ENCODE data around the gene RBFOX2. TPM values are rescaled to one million over a fixed set of nuclear protein-coding genes. Genes with fewer than 3 reads are reported as not detected.

RBFOX2 gene
- total and polyA plus RNA-seq, 2 experiments from 2014 or later = 88.8 to 131 TPM

- H3K27ac Mint-ChIP-seq = no peak overlapping the region; the same call in 1 of the 2 replicates
- Histone ChIP-seq H3F3A (replicated peaks; ENCODE audit: low read depth) (no peaks in the 10 kb centered on the region), H3K9me2 (ENCODE audit: insufficient read depth) (no peaks in the 10 kb centered on the region), H3K4me2 (no peak overlapping the region), H2AFZ (no peak overlapping the region), H3K4me1 (ENCODE audit: insufficient read depth) (no peaks in the 10 kb centered on the region; the same call in 1 of the 2 replicates), H3K27ac (ENCODE audit: low read depth) (no peak overlapping the region), H3K79me2 (replicated peaks; ENCODE audit: insufficient read depth) (peaks cover 62% of the 10 kb centered on the region), H3K36me3 (ENCODE audit: insufficient read depth) (no peaks in the 10 kb centered on the region), H4K20me1 (replicated peaks; ENCODE audit: insufficient read depth) (peaks cover 3% of the 10 kb centered on the region; the same call in 1 of the 2 replicates), H3K27me3 (ENCODE audit: insufficient read depth) (no peaks in the 10 kb centered on the region), H3K4me3 (no peak overlapping the region)
- TF ChIP-seq ZNF331 (CRISPR knock-in tag; IDR thresholded peaks at IDR 0.05; ENCODE audit: low read depth) (no peak), STAT1 (IDR thresholded peaks at IDR 0.05; ENCODE audit: unreplicated experiment) (no peak), EZH2 (IDR thresholded peaks at IDR 0.05; ENCODE audit: low read depth, unreplicated experiment) (no peak)
- TF ChIP-seq, protein P1, sequence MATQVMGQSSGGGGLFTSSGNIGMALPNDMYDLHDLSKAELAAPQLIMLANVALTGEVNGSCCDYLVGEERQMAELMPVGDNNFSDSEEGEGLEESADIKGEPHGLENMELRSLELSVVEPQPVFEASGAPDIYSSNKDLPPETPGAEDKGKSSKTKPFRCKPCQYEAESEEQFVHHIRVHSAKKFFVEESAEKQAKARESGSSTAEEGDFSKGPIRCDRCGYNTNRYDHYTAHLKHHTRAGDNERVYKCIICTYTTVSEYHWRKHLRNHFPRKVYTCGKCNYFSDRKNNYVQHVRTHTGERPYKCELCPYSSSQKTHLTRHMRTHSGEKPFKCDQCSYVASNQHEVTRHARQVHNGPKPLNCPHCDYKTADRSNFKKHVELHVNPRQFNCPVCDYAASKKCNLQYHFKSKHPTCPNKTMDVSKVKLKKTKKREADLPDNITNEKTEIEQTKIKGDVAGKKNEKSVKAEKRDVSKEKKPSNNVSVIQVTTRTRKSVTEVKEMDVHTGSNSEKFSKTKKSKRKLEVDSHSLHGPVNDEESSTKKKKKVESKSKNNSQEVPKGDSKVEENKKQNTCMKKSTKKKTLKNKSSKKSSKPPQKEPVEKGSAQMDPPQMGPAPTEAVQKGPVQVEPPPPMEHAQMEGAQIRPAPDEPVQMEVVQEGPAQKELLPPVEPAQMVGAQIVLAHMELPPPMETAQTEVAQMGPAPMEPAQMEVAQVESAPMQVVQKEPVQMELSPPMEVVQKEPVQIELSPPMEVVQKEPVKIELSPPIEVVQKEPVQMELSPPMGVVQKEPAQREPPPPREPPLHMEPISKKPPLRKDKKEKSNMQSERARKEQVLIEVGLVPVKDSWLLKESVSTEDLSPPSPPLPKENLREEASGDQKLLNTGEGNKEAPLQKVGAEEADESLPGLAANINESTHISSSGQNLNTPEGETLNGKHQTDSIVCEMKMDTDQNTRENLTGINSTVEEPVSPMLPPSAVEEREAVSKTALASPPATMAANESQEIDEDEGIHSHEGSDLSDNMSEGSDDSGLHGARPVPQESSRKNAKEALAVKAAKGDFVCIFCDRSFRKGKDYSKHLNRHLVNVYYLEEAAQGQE (IDR thresholded peaks at IDR 0.05; ENCODE audit: unreplicated experiment) = no peak
- H3K36me3 Mint-ChIP-seq (ENCODE audit: low read depth) = no peaks in the 10 kb centered on the region; the same call in 2 of the 3 replicates
- ATAC-seq = peak; percentile 54; the same call in 1 of the 3 replicates
- no peaks in the 10 kb centered on the region for H3K9me3 Mint-ChIP-seq
- H3K4me1 Mint-ChIP-seq = peaks cover 15% of the 10 kb centered on the region; the same call in 2 of the 3 replicates
- H3K27me3 Mint-ChIP-seq (ENCODE audit: insufficient read depth, low read depth, poor library complexity) = peaks cover 4% of the 10 kb centered on the region
- H3K4me3 Mint-ChIP-seq = no peak overlapping the region
- peak; percentile 50 for DNase-seq (ENCODE audit: low spot score)
These were observed 159.7 kb downstream of the RBFOX2 start for GRCh38 chr22:35868938-35869337.

DNA sequence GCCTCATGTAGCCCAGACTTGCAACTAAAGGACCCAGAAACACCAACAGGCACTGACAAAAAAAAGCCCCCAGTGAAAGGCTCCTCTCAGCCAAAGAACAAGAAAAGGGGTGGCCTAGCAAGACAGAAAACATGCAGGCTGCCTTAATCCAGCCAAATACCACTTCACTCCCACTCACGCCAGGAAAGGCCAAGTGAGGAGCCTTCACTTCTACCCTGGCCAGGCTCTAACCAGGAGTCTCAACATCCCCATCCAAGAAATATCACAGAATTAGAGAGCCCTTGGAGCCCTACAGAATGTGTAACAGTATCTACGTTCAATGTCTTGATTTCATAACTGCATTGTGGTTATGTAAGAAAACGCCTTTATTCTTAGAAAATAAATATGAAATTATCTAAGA, 162.0 kb downstream of the RBFOX2 start:
- Histone ChIP-seq H3K36me3 (ENCODE audit: insufficient read depth) (no peaks in the 10 kb centered on the region), H3K4me1 (ENCODE audit: insufficient read depth) (peaks cover 22% of the 10 kb centered on the region), H3K9me2 (ENCODE audit: insufficient read depth) (no peaks in the 10 kb centered on the region), H2AFZ (no peak overlapping the region), H3K27me3 (ENCODE audit: insufficient read depth) (no peaks in the 10 kb centered on the region), H3F3A (replicated peaks; ENCODE audit: low read depth) (no peaks in the 10 kb centered on the region), H3K4me3 (no peak overlapping the region), H3K79me2 (replicated peaks; ENCODE audit: insufficient read depth) (peaks cover 66% of the 10 kb centered on the region), H3K4me2 (no peak overlapping the region), H4K20me1 (replicated peaks; ENCODE audit: insufficient read depth) (peaks cover 10% of the 10 kb centered on the region; the same call in 1 of the 2 replicates), H3K27ac (ENCODE audit: low read depth) (no peak overlapping the region)
- no peak overlapping the region; the same call in 1 of the 2 replicates for H3K27ac Mint-ChIP-seq
- peaks cover 35% of the 10 kb centered on the region for H3K4me1 Mint-ChIP-seq
- peak; percentile 30; the same call in 2 of the 3 replicates for ATAC-seq
- H3K9me3 Mint-ChIP-seq = no peaks in the 10 kb centered on the region
- no peak for DNase-seq (ENCODE audit: low spot score)
- no peak overlapping the region for H3K4me3 Mint-ChIP-seq
- no peaks in the 10 kb centered on the region for H3K36me3 Mint-ChIP-seq (ENCODE audit: low read depth)
- H3K27me3 Mint-ChIP-seq (ENCODE audit: insufficient read depth, low read depth, poor library complexity) = no peaks in the 10 kb centered on the region
- TF ChIP-seq ZNF114 (CRISPR knock-in tag; IDR thresholded peaks at IDR 0.05) = no peak
- TF ChIP-seq NANOG (IDR thresholded peaks at IDR 0.05; ENCODE audit: borderline replicate concordance) = no peak
- no peak for TF ChIP-seq EZH2phosphoT487 (IDR thresholded peaks at IDR 0.05; ENCODE audit: unreplicated experiment)
- no peak for TF ChIP-seq CTCF (conservative IDR thresholded peaks at IDR 0.05; ENCODE audit: low read depth in 2 of 2)
- TF ChIP-seq CREB1 (CRISPR knock-in tag; IDR thresholded peaks at IDR 0.05; ENCODE audit: low read depth) = no peak
- TF ChIP-seq ETS1 (IDR thresholded peaks at IDR 0.05) = no peak
- no peak for TF ChIP-seq STAT1 (IDR thresholded peaks at IDR 0.05; ENCODE audit: unreplicated experiment)
- TF ChIP-seq EZH2 (IDR thresholded peaks at IDR 0.05; ENCODE audit: low read depth, unreplicated experiment) = no peak
- TF ChIP-seq POLR2AphosphoS5 (IDR thresholded peaks at IDR 0.05; ENCODE audit: low read depth) = no peak
- TF ChIP-seq, protein P1 (IDR thresholded peaks at IDR 0.05; ENCODE audit: unreplicated experiment) = no peak

Data from GM23338 (cell line).